NCI-H1694 treated with DMSO at 0.1 percent for 48 hours (cell line): ENCODE measurements around the gene TAS2R30.
A peak's percentile ranks its signal among the peaks of the same experiment; 100 is the strongest.

ENCODE experiments used
- DNase-seq: peaks from one replicate; lab custom pipeline; 2025; lab: John Stamatoyannopoulos, UW

TAS2R30 gene, protein sequence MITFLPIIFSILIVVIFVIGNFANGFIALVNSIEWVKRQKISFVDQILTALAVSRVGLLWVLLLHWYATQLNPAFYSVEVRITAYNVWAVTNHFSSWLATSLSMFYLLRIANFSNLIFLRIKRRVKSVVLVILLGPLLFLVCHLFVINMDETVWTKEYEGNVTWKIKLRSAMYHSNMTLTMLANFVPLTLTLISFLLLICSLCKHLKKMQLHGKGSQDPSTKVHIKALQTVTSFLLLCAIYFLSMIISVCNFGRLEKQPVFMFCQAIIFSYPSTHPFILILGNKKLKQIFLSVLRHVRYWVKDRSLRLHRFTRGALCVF

DNA sequence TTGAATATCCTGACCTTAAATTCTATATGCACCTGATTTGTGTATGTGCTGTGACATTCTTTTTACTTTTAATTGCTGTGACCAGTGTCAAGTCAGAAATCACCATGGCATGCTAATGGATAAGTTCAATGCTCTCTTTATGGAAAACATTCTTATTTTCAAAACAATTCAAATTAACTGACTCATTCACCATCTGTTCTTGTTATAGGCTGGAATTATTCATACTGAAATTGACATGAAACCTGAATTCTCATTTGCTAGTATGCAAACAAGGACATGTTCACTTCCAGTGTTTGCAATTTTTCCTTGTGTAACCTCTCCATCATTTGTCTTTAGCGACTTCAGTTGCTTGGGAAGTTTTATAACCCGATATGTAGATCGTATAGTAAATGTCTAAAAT is at the start of gene TAS2R30:
TAS2R30 (minus strand) TSS at position 340 of the 400 bp plus-strand sequence. CDS start 400 bp downstream, outside the sequence.
- peak; percentile 25 for DNase-seq

DNA sequence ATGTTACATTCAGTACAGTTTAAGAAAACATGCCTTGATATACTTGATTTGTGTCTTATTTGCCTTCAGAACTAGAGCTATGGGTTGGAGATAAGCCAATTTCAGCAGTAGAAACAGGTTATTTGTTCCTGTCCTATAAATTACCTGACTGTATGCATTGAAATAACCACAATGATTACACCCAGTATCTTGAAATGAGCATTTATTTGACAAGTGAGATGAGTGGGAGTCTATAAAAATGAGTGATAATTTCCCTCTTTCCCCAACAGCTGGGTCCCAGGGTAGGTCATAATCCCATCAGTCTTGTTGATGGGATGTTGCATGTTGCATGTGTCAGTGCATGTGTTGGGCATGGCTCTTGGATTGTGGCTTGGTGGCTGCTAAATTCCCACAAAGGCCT is 48.6 kb upstream of the TAS2R30 start:
- DNase-seq, result no peak

DNA sequence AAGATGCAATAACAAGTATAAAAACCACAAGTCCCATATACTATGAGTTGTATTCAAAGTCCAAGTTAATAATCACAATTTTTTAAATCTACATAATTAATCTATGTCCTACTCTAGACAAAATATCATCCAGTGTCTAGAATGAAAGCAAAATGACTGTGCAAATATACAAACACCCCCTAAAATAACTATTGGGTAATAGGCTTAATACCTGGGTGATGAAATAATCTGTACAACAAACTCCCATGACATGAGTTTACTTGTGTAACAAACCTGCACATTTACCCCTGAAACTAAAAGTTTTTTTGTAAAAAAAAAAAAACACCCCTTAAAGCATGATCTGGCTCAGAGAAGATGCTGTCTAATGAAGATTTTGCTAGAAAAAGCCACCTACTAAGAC is 48.1 kb upstream of the TAS2R30 start:
- no peak for DNase-seq

DNA sequence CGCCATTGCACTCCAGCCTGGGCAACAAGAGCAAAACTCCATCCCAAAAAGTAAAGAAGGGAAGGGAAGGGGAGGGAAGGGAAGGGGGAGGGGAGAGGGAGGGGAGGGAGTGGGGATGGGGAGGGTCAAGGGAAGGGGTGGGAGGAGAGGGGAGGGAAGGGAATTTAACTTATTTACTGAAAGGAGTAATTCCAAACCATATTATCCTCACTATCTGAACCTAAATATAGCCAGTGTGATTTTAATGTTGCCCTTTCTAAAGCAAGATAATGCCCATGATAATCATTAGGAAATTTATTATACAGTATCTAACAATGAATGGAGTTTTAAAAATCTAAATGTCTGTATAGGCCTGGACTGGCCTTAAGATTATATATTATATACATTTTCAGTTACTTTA is 43.8 kb upstream of the TAS2R30 start:
- no peak for DNase-seq

DNA sequence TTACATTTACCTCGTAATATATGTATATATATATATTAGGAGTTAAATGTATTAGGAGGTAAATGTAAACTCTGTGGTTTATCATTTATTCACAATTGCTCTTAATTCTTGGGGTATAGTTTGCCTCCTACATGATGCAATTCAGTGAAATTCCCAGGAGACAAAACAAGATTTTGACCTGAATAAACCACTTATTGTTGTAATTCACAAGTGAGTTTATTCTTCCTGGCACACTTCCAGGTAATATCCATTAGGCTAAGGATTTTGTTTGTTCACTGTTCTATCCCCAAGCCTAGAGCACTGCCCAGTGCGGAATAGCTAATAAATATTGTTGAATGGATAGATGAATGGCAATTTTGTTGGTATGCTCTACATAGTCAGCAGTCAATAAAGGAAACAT is 39.6 kb upstream of the TAS2R30 start:
- no peak for DNase-seq

DNA sequence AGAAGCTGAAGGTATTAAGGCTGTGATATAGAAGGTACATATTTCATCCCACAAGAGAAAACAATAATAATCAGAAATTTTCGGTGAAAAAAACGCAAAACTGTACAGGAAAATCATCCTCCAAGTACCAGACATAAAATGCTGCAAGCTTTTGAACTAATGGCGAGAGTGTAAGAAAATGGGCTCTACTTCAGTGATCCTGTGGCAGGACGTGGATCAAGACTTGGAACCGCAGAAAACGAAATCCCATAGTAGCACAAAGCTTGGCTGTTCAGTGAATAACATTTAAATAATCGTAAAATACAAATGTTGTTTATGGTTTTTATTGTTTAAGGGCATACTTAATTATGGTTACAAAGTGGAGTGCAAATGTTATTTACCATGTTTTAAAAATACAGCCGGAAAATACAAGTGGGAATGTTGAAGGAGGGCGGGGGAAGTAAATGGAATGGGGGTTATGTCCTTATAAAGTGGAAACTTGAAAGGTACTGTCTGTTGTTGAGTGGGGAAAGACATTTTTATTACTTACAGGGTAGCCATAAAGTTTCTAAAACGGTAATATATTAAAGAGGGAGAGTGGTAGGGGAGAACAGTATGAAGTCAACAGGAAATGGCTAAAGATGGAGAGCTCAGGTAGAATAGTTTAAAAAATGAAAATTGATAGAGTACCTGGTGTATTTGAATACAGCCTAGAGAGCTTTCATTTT is 37.7 kb upstream of the TAS2R30 start:
- peak; percentile 77 for DNase-seq

DNA sequence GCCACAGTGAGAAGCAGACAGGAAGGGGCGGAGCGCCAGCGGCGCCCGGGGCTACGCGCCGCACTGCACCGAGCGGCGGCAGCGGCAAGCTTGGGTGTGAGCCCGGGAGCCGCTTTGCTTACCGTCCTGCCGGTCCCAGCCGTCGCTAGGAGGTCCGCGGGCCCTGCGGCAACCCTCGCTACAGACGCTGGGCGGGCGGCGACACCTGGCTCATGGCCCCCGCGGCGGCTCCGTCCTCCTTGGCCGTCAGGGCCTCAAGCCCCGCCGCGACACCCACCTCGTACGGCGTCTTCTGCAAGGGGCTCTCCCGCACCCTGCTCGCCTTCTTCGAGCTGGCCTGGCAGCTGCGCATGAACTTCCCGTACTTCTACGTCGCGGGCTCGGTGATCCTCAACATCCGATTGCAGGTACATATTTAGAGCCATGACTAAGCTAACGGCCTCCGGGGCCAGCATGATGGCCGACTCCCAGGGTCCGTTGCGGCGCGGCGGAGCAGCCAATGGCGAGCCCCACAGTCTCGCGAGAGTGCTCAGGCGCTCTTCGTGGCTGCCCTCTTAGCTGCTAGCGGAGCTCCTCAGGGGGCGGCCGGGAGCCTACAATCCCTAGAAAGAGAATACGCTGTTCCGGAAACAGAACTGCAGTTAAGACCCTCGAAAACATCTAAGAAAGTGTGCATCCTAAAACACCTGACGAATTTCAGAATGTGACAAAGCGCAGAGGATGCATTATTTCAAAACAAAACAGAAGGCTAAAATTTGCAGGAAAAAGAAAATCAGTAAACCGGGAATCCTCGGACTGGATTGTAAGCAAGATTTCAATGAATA is 36.9 kb upstream of the TAS2R30 start, which contains the start of gene SMIM10L1:
SMIM10L1 (plus strand) TSS at position 50 of the 824 bp plus-strand sequence; CDS start at position 213, 163 bp downstream.
- DNase-seq, result peak; percentile 94

DNA sequence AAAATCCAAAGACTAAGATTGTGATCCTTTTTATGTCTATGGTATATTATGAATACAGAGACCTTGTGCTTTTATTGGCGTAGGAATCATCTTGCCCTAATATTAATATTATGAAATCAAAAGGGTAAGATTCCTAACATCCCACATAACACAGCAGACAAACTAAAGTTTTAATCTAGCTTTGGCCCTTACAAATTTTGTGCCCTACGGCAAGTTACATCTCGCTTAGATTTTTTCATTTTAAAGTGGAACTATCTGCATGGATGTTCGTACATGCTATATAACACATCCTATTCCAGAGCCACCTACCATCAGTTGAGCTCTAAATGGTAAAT is 36.3 kb upstream of the TAS2R30 start:
- no peak for DNase-seq

DNA sequence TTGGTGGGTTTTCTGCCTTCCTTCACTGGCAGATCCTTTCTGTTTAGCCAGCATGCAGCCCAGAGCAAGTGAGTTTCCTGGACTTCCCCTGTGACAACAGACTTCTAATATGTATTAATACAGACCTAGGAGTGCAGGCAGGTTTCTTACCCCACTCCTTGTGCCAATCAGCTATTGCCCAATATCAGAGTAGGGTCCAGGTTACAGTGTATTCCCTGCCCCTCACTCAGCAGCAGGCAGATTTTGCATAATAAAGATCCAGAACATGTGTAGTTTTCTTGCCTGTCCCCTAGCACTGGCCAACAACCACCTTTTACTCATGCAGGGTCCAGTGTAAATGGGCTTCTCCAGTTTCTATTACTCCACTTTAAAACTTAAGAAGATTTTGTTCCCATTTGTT is 31.9 kb upstream of the TAS2R30 start:
- no peak for DNase-seq

DNA sequence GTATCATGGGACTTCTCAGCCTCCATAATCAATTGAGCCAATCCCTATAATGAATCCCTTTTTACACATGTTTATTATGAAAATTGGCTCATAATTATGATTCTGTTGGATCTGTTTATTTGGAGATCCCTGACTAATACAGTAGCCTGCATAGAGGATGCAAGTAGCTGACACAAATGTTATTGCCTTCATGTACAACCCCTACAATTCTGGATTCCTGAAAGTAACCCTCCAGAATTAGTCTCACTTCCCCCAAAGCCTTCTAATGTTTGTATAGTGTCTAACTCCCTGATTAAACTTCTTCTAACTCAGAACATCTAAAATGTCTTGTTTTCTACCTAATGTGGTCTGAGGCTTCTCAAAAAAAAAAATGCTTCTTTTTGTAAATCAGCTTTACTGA is 29.9 kb upstream of the TAS2R30 start:
- no peak for DNase-seq

DNA sequence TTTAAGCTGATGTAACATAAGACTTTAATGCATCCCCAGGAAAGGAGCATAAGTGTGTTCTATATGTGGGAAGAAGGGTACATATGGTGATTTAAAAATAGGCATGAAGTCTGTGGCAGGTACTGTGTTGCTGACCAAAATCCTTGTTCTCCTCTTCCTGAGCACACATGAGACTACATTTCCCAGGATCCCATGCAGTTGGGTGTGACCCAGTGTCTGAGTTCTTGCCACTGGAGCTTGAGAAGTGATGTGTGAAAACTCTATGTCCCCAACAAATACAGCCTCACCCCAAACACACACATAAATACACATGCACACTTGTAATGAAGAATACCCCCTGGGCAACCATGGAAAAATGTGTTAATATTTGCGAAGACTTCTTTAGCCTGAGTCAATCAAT is 28.1 kb upstream of the TAS2R30 start:
- DNase-seq, result no peak

DNA sequence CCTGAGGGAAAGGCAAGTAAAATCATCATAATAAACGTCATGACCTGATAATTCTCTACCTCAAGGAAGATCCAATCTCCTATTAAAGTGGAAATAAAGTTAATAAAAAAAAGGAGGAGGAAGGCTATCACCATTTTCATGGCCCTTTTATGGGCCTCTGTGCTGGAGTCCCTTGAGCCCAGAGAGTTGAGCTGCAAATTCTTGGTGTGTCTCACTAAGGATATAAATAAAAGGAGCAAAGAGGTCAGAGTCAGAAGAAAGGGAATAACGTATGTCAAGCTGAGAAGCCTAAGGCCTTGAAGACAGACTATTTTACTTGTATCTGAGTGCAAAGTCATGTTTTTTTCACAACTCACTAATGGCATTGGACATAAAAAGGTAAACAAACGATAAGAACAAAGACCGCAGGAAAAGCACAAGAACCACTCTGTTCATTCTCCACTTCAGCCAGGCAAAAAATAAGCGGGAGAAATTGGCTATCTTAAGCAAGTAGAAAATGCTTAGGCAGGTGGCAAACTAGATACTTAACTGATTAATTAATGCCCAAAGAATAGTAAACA is 24.5 kb upstream of the TAS2R30 start:
- no peak for DNase-seq

DNA sequence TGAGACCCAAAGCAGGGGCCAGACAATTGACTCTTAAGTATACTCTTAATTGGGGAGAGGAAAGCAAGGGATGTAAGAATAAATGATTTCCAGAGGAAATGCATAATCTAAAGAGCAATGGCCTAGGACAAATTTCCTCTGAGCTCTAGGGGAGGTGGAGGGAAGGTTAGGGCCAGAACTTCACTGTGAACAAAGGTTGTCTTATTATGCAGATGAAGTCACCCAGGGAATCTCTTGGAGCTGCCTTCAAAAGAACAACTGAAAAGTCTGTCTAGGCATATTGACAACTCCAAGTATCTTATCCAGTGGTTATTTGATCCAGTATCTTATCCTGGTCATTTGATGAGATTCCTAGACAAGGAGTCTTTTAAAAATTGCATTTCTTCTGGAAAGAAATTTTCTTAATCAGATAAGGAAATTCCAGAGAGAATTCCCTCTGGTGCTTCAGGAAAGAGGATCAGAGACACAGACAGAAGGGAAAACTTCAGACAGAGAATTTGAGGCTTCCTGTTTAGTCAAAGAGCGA is 20.0 kb upstream of the TAS2R30 start:
- DNase-seq, result no peak

DNA sequence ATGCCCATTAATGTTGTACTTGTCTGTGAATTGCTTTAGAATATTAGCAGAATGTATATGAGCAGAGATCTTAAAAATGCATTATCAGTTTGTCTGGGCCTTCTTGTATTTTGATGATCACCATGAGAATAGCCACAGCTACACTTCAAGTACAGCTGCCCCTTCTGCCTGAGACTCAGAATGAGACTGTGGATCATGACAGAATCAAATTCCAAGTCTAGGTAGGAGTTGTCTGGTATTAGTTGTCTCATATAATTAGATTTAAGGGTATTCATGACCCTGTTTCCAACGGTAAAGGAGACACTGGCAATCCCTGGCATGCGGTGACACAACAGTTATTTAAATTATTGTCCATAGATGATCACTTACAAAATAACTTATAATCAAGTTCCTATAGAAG is 18.3 kb upstream of the TAS2R30 start:
- no peak for DNase-seq

DNA sequence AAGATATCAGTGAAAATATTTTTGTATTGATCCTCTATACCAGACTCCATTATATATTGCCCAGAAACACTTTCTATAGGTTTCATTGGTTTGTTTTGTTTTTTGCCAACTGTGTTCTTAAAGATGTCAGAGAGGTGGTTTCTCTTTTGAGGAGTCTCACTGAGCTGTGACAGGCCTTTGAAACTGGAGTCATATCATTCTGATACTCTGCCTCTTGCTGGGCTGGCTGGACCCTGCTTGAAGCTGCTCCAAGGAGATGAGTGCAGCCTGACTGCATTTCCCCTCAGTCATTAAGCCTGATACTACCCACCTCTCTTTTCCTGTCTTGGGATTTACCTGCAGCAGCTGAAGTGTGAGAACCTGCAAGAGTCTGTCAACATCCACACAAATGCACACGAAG is 16.4 kb upstream of the TAS2R30 start:
- DNase-seq, result no peak

DNA sequence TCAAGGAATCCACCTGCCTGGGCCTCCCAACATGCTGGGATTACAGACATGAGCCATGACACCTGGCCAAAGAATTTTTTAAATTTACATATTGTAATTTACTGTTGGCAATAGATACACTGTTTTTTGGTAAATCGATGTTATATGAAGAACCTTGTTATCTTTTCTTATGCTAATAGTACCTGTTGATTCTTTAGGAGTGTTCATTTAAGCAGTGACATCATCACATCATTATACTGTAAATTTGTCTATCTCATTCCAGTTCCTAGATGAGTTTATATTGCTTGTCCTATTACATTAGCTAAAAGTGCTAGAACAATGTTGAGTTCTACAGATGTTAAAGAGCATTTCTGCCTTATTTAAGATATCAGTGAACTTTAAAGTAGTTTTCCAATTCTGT is 13.0 kb upstream of the TAS2R30 start:
- DNase-seq, result no peak

DNA sequence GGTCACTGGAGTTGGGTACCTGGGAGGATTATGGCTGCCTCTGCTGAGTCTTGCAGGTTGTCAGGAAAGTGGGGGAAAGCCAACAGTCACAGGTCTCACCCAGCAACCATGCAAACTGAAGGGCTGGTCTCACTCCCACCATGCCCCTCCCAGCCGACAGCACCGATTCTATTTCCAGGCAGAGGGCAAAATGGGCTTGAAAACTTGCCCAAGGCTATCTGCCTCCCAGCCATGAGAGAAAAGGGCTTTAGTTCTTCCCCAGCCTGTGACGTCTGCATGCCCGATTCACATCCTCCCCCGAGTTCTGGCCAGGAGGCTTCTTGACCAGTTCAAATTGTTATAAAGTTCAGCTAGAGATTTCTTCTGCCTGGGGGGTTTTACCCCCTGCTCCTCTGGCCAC is 9.9 kb upstream of the TAS2R30 start:
- no peak for DNase-seq

DNA sequence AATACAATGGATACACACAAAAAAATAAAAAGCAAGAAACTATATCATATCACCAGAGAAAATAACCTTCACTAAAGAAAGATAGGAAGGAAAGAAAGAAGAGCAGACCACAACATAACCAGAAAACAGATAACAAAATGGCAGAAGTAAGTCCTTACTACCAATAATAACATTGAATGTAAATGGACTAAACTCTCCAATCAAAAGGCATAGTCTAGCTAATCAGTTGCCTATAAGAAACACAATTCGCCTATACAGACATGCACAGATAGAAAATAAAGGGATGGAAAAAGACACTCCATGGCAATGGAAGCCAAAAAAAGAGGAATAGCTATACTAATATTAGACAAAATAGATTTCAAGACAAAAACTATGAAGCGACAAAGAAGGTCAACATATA is 8.9 kb upstream of the TAS2R30 start:
- DNase-seq, result no peak

DNA sequence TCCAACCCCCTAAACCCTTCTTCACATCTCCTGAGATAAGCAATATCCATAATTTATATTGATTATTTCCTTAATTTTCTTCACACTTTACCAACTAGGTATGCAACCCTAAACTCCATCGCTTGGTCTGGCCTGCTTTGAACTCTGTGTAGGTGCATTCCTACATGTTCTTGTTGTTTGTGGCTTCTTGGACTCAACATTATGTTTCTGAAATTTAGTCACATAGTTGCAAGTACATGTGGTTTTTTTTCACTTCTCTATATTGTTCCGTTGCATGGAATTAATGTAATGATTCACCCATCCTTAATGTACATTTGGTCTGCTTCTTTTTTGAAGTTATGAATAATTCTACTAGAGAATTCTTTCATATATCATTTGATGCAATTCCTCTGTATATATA is 1.6 kb upstream of the TAS2R30 start:
- no peak for DNase-seq

DNA sequence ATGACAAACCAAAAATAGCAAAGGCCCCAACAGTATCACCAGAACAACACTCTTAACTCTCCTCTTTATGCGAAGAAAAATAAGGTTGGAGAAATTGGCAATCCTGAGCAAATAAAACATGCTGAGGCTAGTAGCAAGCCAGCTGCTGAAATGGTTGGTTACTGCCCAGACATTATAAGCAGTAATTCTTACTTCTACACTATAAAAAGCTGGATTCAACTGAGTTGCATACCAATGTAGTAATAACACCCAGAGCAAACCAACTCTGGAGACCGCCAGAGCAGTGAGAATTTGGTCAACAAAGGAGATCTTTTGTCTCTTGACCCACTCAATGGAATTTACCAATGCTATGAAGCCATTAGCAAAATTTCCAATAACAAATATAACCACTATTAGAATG is 628 bp downstream of the TAS2R30 start:
- DNase-seq, result no peak

DNA sequence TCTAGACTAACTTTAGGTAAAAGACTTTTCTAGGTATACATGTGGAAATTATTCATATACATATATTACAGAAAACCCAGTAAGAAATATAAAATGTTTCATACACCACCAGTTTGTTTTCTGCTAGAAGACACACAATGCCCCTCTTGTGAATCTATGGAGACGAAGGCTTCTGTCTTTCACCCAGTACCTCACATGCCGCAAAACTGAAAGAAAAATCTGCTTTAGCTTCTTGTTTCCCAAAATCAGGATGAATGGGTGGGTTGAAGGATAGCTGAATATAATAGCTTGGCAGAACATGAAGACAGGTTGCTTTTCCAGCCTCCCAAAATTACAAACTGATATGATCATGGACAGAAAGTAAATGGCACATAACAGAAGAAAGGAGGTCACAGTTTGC is 1.3 kb downstream of the TAS2R30 start:
- no peak for DNase-seq

DNA sequence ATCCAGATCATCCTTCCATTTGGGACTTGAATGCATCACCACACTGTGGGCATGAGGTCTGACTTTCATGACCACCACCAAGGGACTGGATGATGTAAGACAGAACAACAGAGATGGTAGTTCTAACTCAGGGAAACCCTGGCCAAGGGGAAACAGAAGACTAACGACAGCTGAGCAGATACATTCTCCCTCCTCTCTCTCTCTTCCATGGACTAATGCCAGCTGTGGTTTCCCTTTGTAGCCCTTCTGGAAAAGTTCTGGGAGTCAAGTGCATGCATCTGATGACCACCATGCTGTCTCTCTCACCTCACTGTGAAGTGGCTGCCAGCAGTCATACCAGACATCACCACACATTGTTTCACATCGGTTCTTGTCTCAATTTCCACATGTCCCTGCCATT is 3.4 kb downstream of the TAS2R30 start:
- DNase-seq, result no peak
